Esophagus squamous epithelium (tissue), 5 donors: ENCODE results near the gene RBMS3. TPM values are rescaled to one million over a fixed set of nuclear protein-coding genes. Genes with fewer than 3 reads are reported as not detected.

ENCODE experiments used
- DNase-seq: peaks from one replicate; lab custom pipeline; 2025; lab: John Stamatoyannopoulos, UW
- H3K27ac ChIP-seq, 4 donors: fragments of 200-600 bp; sonication (generic); one replicate each; pipeline ENCODE4 v1.5.1; 2016 to 2019; ENCODE audit warnings: mild to moderate bottlenecking in 1 of 4
- H3K27me3 ChIP-seq, 4 donors: fragments of 200-600 bp; sonication (generic); 1 replicate in 3 of 4; 2 replicates in 1 of 4; pipeline versions ENCODE4 v1.5.1 to v1.6.0; 2017 to 2021; ENCODE audit warnings: antibody characterized with exemption in 1 of 4
- H3K36me3 ChIP-seq, 3 donors: fragments of 200-600 bp; sonication (generic); one replicate each; pipeline ENCODE4 v1.5.1; 2016 to 2019
- H3K4me1 ChIP-seq, 3 donors: fragments of 200-600 bp; sonication (generic); one replicate each; pipeline ENCODE4 v1.5.1; 2017 to 2019
- H3K4me3 ChIP-seq, 4 donors: fragments of 200-600 bp; sonication (generic); 1 replicate in 3 of 4; 2 replicates in 1 of 4; pipeline ENCODE4 v1.5.1; 2016 to 2019; ENCODE audit warnings: mild to moderate bottlenecking in 2 of 4, moderate library complexity in 1 of 4
- H3K9me3 ChIP-seq, 3 donors: fragments of 200-600 bp; sonication (generic); one replicate each; pipeline ENCODE4 v1.5.1; 2016 to 2019
- POLR2A ChIP-seq, 4 donors: fragments of 450-650 bp; IDR thresholded peaks; one replicate each; pipeline ENCODE4 v1.6.1; 2017; ENCODE audit warnings: antibody characterized with exemption in 4 of 4, mild to moderate bottlenecking in 4 of 4, moderate library complexity in 3 of 4
- WGBS, 2 donors: methylation state at CpG; one replicate each; pipeline ENCODE4 v1.1.5; 2018; 5-methylcytosine and 5-hydroxymethylcytosine counted together
- intact Hi-C: fragments of 100-400 bp; cut with DNase I; formaldehyde crosslinking; loops from one replicate; pipeline ENCODE4 v1.15.0; 2022
- total RNA-seq, 4 donors: library from RNA; depleted of rRNA; stranded (reverse); fragments of >200 nt; gene quantifications; one replicate each; pipeline ENCODE4 v1.1.0, GENCODE V29; 2016
- TF ChIP-seq, protein P1 (sequence below), 6 experiments: fragments of 450-650 bp in 4 of 6; fragments of 200-600 bp in 2 of 6; sonication (generic) in 2 of 6; IDR thresholded peaks; one replicate each; pipeline ENCODE4 v1.5.1; 2016 to 2019; ENCODE audit warnings: antibody characterized with exemption in 6 of 6, mild to moderate bottlenecking in 4 of 6, moderate library complexity in 4 of 6
- donor health status: DM: yes; HTN: yes; CAD: no.

RBMS3 gene
- total RNA-seq, 4 donors from 2014 or later = 0.57 to 35.7 (median 6.1) TPM

DNA sequence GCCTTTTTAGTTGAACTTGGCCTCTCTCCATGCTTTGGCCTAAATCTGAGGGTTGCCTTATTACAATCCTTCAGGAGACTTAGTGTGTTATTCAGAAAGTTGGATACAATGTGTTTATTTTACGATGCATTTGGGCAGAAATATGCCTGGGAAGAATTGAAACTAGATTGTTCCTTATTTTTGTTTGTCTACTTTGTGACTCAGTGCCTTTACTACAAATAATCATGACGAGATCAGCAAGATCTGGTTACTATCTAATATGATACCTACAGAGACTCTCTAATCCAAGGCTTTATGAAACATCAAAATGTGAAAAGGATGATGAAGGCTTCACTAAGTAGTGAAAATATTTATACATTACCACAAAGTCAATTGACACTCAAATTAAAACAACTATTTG lies 82.2 kb downstream of the RBMS3 start:
- Histone ChIP-seq H3K4me1 (no peaks in the 10 kb centered on the region), H3K27ac (no peak overlapping the region), H3K9me3 (no peaks in the 10 kb centered on the region), H3K27me3 (no peaks in the 10 kb centered on the region), H3K4me3 (no peak overlapping the region), H3K36me3 (no peaks in the 10 kb centered on the region)
- intact Hi-C loops = no loop called here
- 67 to 73% methylated on average over 2 of the region's 2 CpGs for WGBS, 2 donors
- DNase-seq = no peak
- TF ChIP-seq, protein P1, sequence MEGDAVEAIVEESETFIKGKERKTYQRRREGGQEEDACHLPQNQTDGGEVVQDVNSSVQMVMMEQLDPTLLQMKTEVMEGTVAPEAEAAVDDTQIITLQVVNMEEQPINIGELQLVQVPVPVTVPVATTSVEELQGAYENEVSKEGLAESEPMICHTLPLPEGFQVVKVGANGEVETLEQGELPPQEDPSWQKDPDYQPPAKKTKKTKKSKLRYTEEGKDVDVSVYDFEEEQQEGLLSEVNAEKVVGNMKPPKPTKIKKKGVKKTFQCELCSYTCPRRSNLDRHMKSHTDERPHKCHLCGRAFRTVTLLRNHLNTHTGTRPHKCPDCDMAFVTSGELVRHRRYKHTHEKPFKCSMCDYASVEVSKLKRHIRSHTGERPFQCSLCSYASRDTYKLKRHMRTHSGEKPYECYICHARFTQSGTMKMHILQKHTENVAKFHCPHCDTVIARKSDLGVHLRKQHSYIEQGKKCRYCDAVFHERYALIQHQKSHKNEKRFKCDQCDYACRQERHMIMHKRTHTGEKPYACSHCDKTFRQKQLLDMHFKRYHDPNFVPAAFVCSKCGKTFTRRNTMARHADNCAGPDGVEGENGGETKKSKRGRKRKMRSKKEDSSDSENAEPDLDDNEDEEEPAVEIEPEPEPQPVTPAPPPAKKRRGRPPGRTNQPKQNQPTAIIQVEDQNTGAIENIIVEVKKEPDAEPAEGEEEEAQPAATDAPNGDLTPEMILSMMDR (IDR thresholded peaks at IDR 0.05) = no peak
- no peak for TF ChIP-seq POLR2A (IDR thresholded peaks at IDR 0.05)

DNA sequence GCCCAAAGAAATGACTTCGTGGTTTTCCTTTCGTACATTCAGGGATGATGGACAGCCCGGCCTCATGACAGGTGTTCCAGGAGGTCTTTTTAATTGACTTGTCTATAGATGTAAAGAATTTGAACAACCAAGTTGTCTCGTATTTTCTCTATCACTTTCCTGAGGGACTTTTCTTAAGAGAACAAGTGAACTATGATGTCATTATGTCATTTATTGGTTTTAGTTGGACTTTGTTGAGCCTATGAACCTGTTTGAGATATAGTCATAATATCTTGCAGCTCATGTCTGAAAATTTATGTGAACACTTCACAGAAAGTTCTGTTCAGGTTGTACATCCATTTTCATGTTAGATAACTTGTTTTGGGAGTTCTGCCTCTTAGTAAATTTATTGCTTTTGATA lies 89.2 kb downstream of the RBMS3 start:
- Histone ChIP-seq H3K36me3 (no peaks in the 10 kb centered on the region), H3K27ac (no peak overlapping the region), H3K9me3 (no peaks in the 10 kb centered on the region), H3K27me3 (no peaks in the 10 kb centered on the region), H3K4me3 (no peak overlapping the region), H3K4me1 (peaks cover 0 to 10% (median 0%) of the 10 kb centered on the region in 3 donors)
- TF ChIP-seq, protein P1 (IDR thresholded peaks at IDR 0.05) = no peak
- no peak for TF ChIP-seq POLR2A (IDR thresholded peaks at IDR 0.05)
- intact Hi-C loops = no loop called here
- WGBS, 2 donors = 71 to 78% methylated on average over 4 of the region's 4 CpGs
- no peak for DNase-seq

DNA sequence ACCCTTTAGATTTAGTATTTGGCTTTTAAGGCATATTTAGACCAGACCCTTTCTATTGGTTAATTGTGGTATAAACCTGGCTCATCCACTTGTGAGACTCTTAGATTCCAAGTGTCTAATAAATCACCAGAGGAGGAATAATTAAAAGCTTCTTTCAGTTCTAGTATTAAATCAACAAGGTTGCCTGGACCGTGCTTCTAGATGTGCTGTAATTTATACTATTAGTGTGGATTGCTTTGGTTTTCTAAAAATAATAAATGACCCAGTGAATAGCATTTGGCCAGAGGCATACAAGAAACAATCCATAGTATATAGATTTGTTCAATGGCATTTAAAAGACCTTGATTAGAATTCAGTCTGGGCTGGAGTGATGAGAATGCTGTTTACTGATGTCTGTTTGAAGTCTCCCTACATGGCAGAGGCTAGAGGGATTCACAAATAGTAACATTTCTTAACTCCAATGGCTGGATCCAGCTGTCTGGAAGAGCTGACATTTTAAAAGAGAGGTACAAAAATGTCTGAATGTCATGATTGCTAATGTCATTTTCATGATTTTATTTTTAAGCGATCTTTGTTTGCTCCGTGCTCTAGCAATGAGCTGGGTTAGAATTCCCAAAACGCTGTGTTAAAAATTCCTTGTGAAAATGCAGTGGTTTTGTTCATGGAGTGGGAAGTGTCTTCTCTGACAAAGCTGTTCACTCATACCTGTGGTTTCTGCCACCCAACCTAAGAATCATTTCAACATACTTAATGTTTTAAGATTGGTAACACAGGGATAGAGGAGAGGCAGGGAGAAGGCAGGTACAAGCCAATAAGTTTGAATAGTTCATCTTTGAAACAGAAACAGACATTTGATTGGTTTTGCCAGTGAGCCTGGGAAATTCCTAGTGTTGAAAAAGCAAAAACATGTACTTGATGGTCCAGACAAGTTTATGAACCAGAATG lies 89.9 kb downstream of the RBMS3 start:
- intact Hi-C loops = no loop called here
- Histone ChIP-seq H3K27ac (no peak overlapping the region), H3K36me3 (no peaks in the 10 kb centered on the region), H3K9me3 (no peaks in the 10 kb centered on the region), H3K4me1 (peaks cover 0 to 10% (median 0%) of the 10 kb centered on the region in 3 donors), H3K4me3 (no peak overlapping the region), H3K27me3 (no peaks in the 10 kb centered on the region)
- WGBS, 2 donors = 57 to 59% methylated on average over 4 of the region's 4 CpGs
- TF ChIP-seq POLR2A (IDR thresholded peaks at IDR 0.05) = no peak
- TF ChIP-seq, protein P1 (IDR thresholded peaks at IDR 0.05) = no peak
- DNase-seq = no peak

DNA sequence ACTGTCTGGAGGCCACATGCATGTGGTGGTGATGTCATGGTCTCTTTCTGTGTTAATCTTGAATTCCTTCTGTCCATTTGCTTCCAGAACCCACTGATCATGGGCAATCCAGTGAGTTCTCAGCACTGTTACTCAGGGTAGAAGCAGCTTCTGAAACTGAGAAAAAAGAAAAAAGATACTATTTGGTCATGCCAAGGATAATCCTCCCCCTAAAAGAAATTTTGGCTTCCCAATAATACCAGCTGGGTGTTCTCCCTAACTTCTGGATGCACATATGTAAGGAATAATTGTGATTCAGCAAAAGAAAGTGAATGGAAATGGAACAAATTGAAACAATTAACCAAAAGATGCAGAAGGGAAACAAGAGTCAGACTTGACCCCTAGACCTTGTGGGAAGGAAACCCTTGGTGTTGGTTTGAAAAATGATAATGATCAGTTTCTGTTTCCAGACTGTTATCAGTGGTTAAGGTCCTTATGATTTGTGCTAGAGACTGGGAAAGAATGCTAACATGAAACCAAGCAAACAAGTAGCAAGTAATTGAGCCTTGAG lies 92.3 kb downstream of the RBMS3 start:
- Histone ChIP-seq H3K27ac (no peak overlapping the region), H3K9me3 (no peaks in the 10 kb centered on the region), H3K36me3 (no peaks in the 10 kb centered on the region), H3K4me3 (no peak overlapping the region), H3K4me1 (peaks cover 0 to 10% (median 0%) of the 10 kb centered on the region in 3 donors), H3K27me3 (no peaks in the 10 kb centered on the region)
- TF ChIP-seq POLR2A (IDR thresholded peaks at IDR 0.05) = no peak
- TF ChIP-seq, protein P1 (IDR thresholded peaks at IDR 0.05) = no peak
- DNase-seq = no peak
- intact Hi-C loops = no loop called here

DNA sequence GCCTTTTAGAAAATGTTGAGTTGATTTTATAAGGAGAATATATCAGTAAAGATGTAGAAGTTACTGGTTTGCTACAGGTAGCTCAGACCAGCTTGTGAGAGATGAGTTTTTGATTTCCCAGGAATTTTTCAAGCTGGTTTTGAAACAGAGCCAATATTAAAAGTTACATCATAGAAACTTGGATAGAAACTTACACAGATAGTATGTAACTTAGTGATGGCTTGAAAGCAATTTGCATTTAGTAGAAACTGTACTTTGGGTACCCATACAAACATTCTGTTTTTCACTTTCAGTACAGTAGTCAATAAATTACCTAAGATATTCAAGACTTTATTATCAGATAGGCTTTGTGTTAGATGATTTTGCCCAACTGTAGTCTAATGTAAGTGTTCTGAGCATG lies 93.4 kb downstream of the RBMS3 start:
- intact Hi-C loops = no loop called here
- no peak for DNase-seq
- no peak overlapping the region for H3K27ac ChIP-seq
- no peaks in the 10 kb centered on the region for H3K9me3 ChIP-seq
- H3K4me3 ChIP-seq = no peak overlapping the region
- no peaks in the 10 kb centered on the region for H3K27me3 ChIP-seq
- TF ChIP-seq, protein P1 (IDR thresholded peaks at IDR 0.05) = no peak
- no peak for TF ChIP-seq POLR2A (IDR thresholded peaks at IDR 0.05)
- no peaks in the 10 kb centered on the region for H3K36me3 ChIP-seq
- peaks cover 0 to 10% (median 0%) of the 10 kb centered on the region in 3 donors for H3K4me1 ChIP-seq
